Measurements from ENCODE around the gene HINT3. TPM values are rescaled to one million over a fixed set of nuclear protein-coding genes. Genes with fewer than 3 reads are reported as not detected.

The HINT3 gene
- total RNA-seq, 6 experiments from 2014 or later = 8.5 to 16.6 (median 14.3) TPM

DNA sequence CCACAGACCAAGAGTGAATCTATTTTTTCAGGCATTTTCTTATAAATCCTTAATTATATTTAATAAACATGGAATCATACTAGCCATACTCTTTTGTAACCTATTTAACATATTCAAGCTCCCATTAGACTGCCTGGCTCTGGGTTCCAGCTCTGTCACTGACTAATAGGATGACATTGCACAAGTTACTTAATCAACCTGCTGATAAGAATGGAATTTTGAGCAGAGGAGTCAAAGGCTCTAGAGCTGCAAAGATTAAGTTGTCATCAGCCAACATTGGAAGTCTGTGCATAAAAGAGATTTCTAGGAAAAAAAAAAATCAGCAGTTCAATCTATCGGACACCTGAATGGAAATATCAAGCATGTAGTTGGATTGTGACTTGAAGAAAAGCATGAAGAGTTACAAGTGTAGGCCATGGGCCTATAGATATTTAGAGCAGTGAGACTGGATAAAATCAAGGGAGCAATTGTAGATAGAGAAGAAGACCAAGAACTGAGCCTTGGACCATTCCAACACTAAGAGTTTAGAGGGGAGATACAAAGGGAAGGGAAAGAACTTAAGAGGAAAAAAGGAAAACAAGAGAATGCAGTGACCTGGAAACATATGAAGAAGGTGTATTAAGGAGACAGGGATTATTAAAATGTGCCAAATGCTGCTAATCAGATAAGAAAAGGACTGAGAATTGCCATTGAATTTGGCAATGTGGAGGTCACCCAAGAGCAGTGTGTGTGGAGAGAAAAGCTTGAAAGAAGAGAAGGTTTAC is 11.0 kb upstream of the HINT3 start:
- H3K4me1 ChIP-seq = peaks cover 0 to 40% (median 19%) of the 10 kb centered on the region in 4 donors
- intact Hi-C loops (cut with DNase I) = no loop called here

DNA sequence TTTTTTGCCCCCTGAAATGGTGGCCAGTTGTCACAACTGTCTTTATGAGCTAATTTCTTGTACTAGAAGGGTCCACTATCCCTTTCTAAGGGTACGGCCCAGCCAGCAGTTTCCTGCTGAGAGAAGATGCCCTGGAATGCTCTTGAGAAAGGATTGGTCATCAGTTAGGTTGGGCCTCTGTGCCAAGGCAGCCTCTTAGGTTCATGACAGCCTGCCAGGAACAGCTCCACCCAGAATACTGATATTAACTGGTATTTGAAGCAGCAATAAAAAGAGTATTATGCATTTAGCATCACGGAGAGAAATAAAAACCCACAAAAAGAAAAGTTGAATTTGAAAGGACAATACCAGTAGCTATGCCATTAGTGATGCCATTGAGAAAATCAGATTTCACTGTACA is 9.0 kb upstream of the HINT3 start:
- 83% methylated on average over 2 of the region's 2 CpGs for WGBS (ENCODE audit: insufficient coverage, low coverage, low lambda C conversion rate, missing lambda C conversion rate)
- TF ChIP-seq POLR2A (IDR thresholded peaks at IDR 0.05) = no peak
- TF ChIP-seq, protein P1, sequence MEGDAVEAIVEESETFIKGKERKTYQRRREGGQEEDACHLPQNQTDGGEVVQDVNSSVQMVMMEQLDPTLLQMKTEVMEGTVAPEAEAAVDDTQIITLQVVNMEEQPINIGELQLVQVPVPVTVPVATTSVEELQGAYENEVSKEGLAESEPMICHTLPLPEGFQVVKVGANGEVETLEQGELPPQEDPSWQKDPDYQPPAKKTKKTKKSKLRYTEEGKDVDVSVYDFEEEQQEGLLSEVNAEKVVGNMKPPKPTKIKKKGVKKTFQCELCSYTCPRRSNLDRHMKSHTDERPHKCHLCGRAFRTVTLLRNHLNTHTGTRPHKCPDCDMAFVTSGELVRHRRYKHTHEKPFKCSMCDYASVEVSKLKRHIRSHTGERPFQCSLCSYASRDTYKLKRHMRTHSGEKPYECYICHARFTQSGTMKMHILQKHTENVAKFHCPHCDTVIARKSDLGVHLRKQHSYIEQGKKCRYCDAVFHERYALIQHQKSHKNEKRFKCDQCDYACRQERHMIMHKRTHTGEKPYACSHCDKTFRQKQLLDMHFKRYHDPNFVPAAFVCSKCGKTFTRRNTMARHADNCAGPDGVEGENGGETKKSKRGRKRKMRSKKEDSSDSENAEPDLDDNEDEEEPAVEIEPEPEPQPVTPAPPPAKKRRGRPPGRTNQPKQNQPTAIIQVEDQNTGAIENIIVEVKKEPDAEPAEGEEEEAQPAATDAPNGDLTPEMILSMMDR (IDR thresholded peaks at IDR 0.05) = no peak
- H3K27ac ChIP-seq = peak overlapping the region in 1 of 3 donors; percentile 90
- no peaks in the 10 kb centered on the region for H3K36me3 ChIP-seq
- intact Hi-C loops (cut with DNase I) = no loop called here
- H3K4me3 ChIP-seq = no peak overlapping the region
- H3K27me3 ChIP-seq = no peaks in the 10 kb centered on the region
- H3K9me3 ChIP-seq = no peaks in the 10 kb centered on the region
- peaks cover 0 to 38% (median 17%) of the 10 kb centered on the region in 4 donors for H3K4me1 ChIP-seq
- no peak for ATAC-seq
- DNase-seq = no peak

More for the DNA sequence above, 11.0 kb upstream of the HINT3 start:
- Histone ChIP-seq H3K27me3 (no peaks in the 10 kb centered on the region), H3K36me3 (no peaks in the 10 kb centered on the region), H3K9me3 (no peaks in the 10 kb centered on the region), H3K27ac (peak overlapping the region; percentile 56 to 90 (median 62)), H3K4me3 (no peak overlapping the region)
- 35% methylated on average over 1 of the region's 1 CpG for WGBS (ENCODE audit: insufficient coverage, low coverage, low lambda C conversion rate, missing lambda C conversion rate)
- DNase-seq (no peak), ATAC-seq (peak; percentile 37 to 57 (median 55))
- TF ChIP-seq, protein P1 (IDR thresholded peaks at IDR 0.05) = no peak
- no peak for TF ChIP-seq POLR2A (IDR thresholded peaks at IDR 0.05)

DNA sequence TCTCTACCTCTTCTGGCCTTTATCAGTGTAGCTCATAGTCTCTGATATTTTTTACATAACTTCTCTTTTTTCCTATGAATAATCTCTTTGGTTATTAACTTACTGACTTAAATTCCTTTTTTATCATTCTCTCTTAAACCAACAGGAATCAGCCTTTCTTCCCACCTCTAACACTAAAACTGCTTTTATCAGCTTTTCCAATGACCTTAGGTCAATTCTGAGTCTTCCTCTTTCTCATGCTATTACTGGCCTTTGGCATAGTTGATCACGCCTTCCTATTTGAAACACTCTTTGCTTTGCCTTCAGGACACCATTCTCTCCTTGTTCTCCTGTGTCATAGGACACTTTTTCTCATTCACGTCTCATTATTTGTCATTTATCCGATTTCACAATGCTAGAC is 8.1 kb upstream of the HINT3 start:
- H3K4me1 ChIP-seq = peaks cover 0 to 31% (median 13%) of the 10 kb centered on the region in 4 donors
- intact Hi-C loops (cut with DNase I) = no loop called here
- no peak overlapping the region for H3K27ac ChIP-seq
- TF ChIP-seq, protein P1 (IDR thresholded peaks at IDR 0.05) = no peak
- TF ChIP-seq POLR2A (IDR thresholded peaks at IDR 0.05) = no peak
- DNase-seq = no peak
- H3K36me3 ChIP-seq = no peaks in the 10 kb centered on the region
- no peaks in the 10 kb centered on the region for H3K27me3 ChIP-seq
- H3K4me3 ChIP-seq = no peak overlapping the region
- peak in 1 of 4 donors; percentile 6 for ATAC-seq
- H3K9me3 ChIP-seq = no peaks in the 10 kb centered on the region
- 45% methylated on average over 3 of the region's 3 CpGs for WGBS (ENCODE audit: insufficient coverage, low coverage, low lambda C conversion rate, missing lambda C conversion rate)

DNA sequence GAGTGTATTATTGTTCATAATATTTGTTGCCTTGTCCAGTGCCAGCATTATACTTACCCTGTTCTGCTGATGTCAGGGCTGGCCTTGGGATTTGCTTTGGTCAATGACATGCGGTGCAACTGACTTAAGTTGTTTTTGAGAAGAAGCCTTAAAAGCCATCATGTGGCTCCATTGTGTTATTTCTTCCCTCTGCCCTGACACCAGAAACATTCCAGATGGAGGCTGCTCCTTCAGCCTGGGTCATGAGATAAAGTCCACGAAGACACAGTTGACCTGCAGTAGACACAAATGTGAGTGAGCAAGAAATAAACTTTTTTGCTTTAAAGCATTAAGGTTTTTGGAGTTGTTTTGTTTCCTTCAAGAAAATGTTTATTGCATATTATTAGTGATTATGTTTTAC is 7.5 kb upstream of the HINT3 start:
- no peak for TF ChIP-seq POLR2A (IDR thresholded peaks at IDR 0.05)
- TF ChIP-seq, protein P1 (IDR thresholded peaks at IDR 0.05) = no peak
- Histone ChIP-seq H3K27me3 (no peaks in the 10 kb centered on the region), H3K4me1 (peaks cover 0 to 25% (median 10%) of the 10 kb centered on the region in 4 donors), H3K4me3 (no peak overlapping the region), H3K27ac (no peak overlapping the region), H3K36me3 (no peaks in the 10 kb centered on the region), H3K9me3 (no peaks in the 10 kb centered on the region)
- DNase-seq = no peak
- ATAC-seq = no peak
- WGBS (ENCODE audit: insufficient coverage, low coverage, low lambda C conversion rate, missing lambda C conversion rate) = 63% methylated on average over 2 of the region's 2 CpGs
- intact Hi-C loops (cut with DNase I) = no loop called here
